Stromal cell of bone marrow (primary cell): ENCODE results near the gene CORO1C.

Experiments used
- DNase-seq: peaks from one replicate; pipeline ENCODE4 v3.0.0-alpha.2; 2012; ENCODE audit warnings: low read depth

The CORO1C gene

DNA sequence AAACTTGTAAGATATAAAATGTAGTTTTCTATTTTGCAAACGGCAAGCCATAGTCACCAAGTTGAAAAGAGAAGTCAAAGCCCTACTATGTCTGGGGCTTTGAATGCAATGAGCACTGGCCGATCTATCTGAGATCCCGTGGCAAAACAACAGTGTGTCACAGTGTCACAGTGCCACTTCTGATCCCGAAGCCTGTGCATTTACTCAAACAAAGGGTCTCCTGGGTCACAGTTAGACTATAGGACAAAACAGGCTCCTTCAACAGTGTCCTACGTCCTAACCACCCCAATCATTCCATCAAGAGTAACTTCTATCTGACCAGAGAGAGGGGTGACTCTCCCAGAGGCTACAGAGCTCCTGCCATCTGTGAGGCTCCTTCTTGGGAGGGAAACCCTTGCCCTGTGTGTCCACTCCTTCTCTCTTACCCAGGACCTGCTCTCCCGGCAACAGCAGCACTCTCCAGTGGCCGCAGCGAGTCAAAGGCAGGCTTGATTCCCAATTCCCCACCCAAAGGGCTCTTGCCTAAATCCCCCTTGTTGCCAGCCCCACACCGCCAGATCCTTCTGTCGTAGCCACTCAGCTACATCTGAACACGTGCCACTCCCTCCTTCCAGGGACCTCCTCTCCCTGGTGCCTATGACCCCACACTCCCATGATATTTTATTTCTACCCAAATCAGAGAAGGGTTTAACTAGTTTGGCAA is 83.6 kb downstream of the CORO1C start:
- DNase-seq: no peak

- DNase-seq: no peak
Observed at GRCh38 chr12:108646600-108647579, 84.4 kb downstream of the CORO1C start.

DNA sequence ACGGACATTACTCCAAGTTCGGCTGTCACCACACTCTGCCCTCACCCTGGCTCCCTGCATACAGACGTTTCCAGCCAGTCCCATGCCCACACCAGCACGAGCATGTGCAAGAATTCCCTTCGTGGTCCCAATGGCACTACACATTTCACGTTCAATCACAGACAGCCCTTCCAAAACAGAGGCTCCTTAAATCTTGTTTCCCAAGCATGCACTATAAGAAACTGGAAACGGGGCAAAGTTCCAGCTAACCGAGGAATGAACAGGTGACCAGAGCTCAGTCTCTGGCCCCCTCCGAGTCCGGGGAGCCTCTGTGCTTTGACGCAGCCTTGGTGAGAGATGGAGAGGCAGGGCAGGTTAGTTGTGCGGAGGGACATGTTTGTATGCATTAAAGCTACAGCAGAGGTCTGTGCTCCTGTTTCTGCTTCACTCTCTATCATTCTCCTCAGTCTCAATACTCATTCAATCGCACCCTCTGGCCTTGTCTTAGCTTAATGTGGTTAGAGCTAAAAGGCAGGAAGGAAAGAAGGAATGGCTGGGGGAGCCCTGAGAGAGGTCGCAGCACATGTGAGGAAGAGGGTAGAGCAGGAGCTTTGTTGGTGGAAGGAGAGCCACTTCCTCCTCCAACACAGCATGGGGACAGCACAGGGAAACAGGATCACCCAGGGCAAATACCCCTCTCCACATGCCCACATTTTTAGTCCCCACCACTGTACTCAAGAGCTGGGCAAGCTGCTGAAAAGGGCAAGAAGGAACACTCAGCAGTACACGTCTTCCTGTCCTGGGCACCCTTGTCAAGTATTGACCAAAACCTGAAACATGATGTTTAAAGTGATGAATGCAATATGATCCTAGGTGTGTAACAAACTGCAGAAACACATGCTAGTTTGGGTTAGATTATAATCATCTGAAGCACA is 85.4 kb downstream of the CORO1C start:
- no peak for DNase-seq

DNA sequence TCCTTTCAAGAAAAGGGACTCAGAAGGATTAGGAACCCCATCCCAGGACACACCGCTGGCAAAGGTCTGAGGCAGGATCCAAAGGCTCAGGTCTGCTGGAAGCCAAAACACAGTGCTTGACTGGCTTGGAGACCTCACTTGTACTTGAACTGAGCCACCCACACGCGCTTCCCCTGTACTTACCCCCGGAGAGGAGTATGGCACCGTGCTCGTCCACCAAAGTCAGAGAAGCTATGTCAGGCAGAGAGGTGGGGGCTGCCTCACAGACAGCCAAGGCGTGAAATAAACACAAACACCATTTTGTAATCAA is 86.6 kb downstream of the CORO1C start:
- DNase-seq: no peak

- no peak for DNase-seq
Observed at GRCh38 chr12:108643941-108644810, 87.1 kb downstream of the CORO1C start.

- no peak for DNase-seq
Observed at GRCh38 chr12:108642899-108643654, 88.2 kb downstream of the CORO1C start.

DNA sequence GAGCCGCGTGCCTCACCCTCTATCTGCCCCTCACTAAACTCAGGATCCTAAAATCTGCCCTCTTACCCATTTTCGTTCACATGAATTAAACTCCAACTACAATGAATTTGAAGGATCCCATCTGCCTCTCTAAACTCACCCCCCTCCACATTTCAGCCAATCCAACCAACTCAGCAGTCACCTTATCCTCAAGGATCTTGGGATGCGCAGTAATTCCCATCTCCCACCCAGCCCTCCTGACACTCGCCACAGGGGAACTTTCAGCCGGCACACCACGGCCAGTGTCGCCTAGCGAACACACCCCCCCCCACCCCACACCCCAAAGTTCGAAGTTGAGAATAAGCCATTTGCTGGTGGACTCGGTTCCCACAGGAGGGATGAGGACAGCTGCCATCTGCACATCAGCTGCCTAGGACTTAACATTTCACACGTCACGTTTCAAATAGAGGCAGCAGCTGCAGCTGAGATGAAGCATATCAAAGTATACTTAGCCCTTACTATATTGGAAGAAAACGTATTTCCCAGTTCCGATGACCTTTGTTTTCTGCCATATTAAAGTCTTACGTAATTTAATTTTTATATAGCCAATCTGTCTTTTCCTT is 88.9 kb downstream of the CORO1C start:
- no peak for DNase-seq

GRCh38 chr12:108641446-108642268 is 89.7 kb downstream of the CORO1C start:
- DNase-seq: no peak

DNA sequence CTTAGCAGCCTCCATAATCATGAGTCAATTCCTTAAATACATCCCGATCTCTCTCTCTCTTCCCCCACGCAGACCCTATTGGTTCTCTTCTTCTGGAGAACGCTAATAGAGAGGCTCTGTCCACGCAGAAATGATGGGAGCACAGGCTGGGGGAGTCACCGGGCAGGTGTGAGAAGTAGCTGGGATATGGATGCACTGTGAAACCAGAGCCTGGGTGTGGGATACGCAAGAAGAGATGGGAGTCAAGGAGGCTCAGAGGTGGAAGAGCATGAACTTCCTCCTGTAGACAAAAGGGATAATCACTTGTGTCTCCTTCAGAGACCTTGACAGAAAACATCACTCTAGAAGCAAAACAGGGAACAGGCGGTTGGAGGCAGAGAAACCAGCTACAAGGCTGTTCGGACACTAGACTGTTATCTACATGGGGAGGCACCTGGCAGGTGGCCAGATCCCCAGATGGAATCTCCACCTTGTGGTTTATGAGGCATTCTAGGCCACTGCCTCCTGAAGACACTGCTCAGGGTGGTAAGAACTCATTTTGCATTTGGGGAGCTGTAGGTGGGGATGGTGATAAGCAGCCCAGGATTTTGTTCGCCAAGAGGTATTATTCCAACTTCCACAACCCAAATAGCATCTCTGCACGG is 90.4 kb downstream of the CORO1C start:
- no peak for DNase-seq

- no peak for DNase-seq
Observed at GRCh38 chr12:108638997-108639822, 92.1 kb downstream of the CORO1C start.

- DNase-seq: no peak
Observed at GRCh38 chr12:108638141-108638827, 93.0 kb downstream of the CORO1C start.

GRCh38 chr12:108637222-108637971 is 93.9 kb downstream of the CORO1C start:
- DNase-seq: no peak

DNA sequence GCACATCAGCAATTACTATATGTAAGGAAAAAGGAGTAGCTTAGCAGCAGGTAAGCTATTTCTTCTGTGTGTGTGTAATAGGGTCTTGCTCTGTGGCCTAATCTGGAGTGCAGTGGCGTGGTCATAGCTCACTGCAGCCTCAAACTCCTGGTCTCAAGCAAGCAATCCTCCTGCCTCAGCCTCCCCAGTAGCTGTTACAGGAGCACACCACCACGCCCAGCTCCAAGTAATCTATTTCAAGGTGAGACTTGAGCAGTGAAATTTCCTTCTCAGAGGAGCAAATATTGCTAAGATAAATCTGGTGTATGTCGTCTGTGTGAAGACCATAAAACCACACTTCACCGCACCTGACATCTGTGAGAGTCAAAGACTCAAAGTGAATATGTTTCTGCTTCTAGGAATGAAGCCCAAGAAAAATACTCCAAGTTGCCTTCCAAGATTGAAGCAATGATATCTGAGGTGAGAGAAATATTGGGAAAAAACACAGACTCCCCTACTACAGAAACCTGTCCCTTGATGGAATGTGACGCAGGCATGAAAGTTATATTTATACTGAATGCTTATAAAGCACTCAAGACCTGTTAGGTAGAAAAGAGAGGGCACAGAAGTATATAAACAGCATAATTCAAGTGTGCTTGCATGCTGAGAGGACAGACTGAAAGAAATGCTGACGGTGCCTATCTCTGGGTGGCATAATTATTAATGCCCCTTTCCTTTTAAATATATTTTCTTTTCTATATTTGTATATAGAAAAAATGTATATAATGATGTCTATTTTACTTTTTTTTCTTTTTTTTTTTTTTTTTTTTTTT is 95.1 kb downstream of the CORO1C start:
- DNase-seq: no peak

DNA sequence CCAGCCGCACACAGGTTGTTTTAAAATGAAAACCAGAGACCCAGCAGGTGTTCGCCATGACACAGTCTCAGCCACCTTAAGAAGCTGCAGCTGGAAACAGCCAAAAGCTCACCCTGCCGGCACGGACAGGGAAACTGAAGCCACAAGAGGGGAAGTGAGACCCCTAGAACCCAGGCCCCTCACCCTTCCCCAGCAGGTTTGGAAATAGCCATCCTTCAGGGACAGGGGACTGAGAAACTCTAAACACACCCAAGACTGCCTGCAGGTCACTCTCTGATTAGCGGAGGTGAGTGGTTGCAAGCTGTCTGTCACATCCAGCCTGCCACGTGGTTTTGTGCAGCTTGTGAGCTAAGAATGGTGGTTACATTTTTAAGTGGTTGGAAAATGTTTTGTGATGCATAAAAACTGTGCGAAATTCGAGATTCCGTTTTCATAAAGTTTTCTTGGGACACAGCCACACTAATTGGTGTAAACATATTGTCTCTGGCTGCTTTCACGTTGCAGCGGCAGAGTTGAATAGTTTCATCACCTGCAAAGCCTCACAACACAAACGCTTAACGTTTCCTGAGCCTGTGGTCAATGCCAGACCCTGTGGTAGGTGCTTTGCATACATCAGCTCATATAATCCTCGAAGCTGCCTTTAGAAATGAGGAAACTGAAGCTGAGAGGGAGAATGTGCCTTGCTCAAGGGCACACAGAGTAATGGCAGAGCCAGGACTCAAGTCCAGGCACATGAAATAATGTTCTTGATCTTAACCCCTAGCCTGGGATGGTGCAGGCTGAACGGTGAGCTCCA is 95.9 kb downstream of the CORO1C start:
- no peak for DNase-seq

GRCh38 chr12:108634341-108634751 is 97.0 kb downstream of the CORO1C start:
- no peak for DNase-seq
